UCSD-AML1 (cell line): Measurements from ENCODE around the gene AGL.
"Not testable (repeated sequence)": the region's sequence is repeated elsewhere in the genome, so short reads cannot be mapped to it uniquely, and the experiment has no call there.

Source experiments
- DNase-seq: peaks from one replicate; lab custom pipeline; 2025; ENCODE audit not compliant: unreplicated experiment; lab: John Stamatoyannopoulos, UW

AGL gene

DNA sequence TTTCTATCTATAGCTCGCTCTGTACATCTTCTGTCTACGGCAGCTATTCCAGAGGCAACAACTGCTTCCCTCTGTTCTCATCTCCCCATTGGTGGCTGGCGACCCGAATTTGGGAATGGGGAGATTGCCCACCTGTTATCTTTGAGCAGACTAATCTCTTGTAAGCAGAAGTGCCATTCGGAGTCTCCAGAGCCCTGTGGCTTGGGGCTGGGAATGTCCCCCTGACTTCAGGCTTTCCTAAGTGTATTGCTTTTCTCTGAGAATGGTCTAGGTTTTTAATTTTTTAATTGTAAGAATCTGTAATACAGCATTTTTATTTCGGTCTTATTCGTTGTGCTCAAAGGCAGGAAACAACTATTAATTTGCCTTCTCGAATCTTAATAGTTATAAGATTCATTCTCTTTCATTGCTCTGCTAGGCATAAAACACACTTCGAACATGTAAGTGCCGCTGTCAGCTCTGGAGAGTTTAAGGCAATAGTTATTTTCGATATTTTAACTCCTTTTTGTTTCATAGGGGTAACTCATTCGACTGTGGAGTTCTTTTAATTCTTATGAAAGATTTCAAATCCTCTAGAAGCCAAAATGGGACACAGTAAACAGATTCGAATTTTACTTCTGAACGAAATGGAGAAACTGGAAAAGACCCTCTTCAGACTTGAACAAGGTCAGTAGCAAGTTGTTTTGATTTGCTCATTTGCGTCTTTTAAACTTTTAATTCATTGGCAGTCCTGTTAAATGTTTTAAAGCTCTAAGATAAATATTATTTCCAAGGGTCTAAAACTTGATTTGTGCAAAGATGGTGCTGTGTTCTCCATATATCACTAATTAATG is 514 bp downstream of the AGL start:
- DNase-seq: no peak

- DNase-seq: no peak
Observed at GRCh38 chr1:99851850-99852454, 1.8 kb downstream of the AGL start.

- no peak for DNase-seq
Observed at GRCh38 chr1:99852648-99853047, 2.5 kb downstream of the AGL start.

- DNase-seq: no peak
Observed at GRCh38 chr1:99855914-99856450, 5.8 kb downstream of the AGL start.

GRCh38 chr1:99857041-99857440 is 6.9 kb downstream of the AGL start:
- DNase-seq: not testable (repeated sequence)

DNA sequence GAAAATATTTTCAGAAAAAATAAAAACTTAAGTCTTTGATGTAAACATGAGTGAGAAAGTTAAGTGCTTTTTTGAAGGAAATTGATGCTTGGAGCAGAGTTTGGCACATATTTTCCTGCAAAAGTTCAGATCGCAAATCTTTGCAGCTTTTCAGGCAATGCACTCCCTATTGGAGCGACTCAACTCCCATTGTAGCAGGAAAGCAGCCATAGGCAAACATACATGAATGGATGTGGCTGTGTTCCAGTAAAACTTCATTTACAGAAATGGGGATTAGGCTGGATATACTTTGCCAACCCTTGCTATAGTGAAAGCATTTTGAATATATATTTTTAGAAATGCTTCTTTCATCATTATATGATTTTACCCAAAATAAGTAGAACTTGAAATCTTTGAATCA is 8.1 kb downstream of the AGL start:
- DNase-seq: no peak

DNA sequence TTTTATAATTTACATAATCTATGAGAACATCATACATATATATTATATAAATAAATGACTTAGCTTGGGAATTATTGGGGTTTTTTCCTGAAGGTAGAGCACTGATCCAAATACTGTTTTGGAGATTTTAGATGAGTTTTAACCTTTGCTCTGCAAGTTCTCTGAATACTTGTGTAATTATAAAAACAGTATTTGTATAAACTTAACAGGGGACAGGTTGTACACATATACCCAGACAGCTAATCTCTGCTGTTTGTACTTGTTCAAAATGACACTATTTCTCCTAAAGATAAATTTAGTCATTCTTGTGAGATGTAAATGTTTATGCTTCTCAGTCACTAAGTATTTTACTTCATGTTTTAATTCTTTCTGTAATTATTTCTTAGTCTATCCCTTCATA is 8.7 kb downstream of the AGL start:
- no peak for DNase-seq

GRCh38 chr1:99860703-99861102 is 10.5 kb downstream of the AGL start:
- DNase-seq: no peak

- no peak for DNase-seq
Observed at GRCh38 chr1:99867682-99868081, 17.5 kb downstream of the AGL start.

DNA sequence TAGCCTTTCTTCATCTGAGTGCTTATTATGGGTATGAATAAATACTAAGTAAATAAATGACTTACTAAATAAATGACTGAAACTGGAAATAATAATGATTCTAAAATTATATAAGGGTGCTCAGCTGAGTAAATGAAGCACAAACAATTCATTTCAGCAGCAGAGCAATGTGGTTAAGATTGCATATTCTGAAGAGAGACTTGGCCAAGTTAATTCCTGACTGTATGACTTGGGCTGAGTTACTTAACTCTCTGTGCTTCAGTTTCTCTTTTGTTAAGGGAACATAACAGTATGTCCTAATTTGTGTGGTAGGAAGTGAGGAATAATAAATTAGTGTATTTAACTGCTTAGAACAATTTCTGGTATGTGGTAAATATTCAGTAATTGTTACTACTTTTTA is 19.1 kb downstream of the AGL start:
- no peak for DNase-seq

- DNase-seq: no peak
Observed at GRCh38 chr1:99869723-99870122, 19.6 kb downstream of the AGL start.

GRCh38 chr1:99872063-99872462 is 21.9 kb downstream of the AGL start:
- no peak for DNase-seq

GRCh38 chr1:99877568-99877967 is 27.4 kb downstream of the AGL start:
- DNase-seq: no peak

- DNase-seq: no peak
Observed at GRCh38 chr1:99886179-99886578, 36.0 kb downstream of the AGL start.

DNA sequence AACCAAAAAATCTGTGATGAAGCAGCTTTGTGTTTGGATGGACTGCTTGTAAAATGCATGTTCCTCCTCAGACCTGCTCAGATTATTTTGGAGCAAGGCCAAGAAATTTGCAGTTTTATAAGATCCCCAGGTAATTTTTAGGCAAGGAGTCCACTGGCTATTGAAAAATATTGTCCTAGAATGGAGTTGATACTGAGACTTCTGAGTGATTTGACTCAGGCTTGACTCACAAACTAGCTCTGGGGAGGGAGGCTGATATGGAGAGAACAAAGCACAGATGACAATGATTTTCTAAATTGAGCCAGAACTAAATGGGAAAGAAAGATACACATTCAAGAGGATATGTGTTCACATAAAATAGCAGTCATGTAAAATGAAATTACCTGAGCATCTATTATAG is 36.7 kb downstream of the AGL start:
- no peak for DNase-seq

DNA sequence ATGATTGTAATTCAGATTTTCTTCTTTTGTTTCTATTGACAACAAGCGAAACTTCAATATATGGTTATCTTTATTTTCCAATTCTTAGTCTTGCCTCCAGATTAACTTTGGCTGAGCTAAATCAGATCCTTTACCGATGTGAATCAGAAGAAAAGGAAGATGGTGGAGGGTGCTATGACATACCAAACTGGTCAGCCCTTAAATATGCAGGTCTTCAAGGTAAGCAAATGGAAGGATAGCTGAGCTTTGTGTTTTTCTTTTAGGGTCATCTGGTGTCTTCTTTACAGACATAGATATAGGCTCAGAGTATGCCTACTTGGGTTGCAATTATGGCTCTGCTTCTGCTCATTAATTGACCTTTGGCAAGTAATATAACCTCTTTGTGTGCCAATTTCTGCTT is 37.7 kb downstream of the AGL start:
- DNase-seq: no peak

- DNase-seq: no peak
Observed at GRCh38 chr1:99891997-99892396, 41.8 kb downstream of the AGL start.

GRCh38 chr1:99903278-99903677 is 53.1 kb downstream of the AGL start:
- DNase-seq: not testable (repeated sequence)

DNA sequence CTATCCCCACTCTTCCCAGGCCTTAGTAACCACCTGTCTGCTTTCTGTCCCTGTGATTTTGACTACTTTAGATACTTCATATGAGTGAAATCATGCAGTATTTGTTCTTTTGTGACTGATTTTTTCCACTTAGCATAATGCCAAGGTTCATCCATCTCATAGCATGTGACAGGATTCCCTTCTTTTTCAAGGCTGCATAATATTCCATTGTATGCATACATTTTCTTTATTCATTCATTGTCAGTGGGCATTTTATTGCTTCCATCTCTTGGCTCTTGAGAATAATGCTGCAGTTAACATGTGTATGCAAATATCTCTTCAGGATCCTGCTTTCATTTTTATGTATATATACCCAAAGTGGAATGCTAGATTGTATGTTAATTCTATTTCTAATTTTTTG is 56.4 kb downstream of the AGL start:
- no peak for DNase-seq

DNA sequence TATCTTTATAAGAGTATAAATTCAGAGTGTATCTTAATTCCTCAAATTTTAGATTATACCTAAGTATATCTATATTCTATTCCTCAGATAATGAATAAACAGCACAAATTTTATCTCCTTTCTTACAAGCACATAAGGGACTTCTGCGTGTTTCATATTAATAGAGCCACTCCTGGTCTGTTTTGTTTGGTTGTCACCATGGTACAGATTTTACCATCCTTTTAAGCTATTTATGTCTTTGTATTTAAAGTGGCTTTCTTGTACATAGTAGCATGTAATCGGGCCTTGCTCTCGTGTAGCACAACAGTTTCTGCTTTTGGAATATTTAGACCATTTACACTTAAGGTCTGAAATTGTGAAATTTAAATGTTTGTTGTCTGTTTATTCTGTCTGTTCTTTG is 67.1 kb downstream of the AGL start:
- DNase-seq: no peak

- DNase-seq: no peak
Observed at GRCh38 chr1:99919220-99919619, 69.1 kb downstream of the AGL start.

DNA sequence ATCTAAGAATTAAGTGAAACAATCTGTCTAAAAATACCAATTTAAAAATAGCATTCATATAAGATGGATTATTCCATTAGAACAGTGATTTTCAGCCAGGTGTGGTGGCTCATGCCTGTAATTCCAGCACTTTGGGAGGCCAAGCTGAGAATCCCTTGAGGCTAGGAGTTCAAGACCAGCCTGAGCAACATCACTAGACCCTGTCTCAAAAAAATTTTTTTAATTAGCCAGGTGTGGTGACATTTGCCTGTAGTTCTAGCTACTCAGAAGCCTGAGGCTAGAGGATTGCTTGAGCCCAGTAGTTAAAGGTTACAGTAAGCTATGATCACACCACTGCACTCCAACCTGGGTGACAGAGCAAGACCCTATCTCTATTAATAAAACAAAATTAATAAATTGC is 84.6 kb downstream of the AGL start:
- DNase-seq: no peak

GRCh38 chr1:99935534-99935933 is 85.4 kb downstream of the AGL start:
- no peak for DNase-seq
